Kidney glomerular epithelial cell (primary cell): ENCODE measurements around the gene C3orf20.

Experiments used
- DNase-seq: peaks from one replicate; lab custom pipeline; 2025; lab: John Stamatoyannopoulos, UW

Gene C3orf20

GRCh38 chr3:14816359-14816758, 141.4 kb downstream of the C3orf20 start:
- DNase-seq = no peak

- no peak for DNase-seq
Observed at GRCh38 chr3:14818804-14819500, 144.0 kb downstream of the C3orf20 start, which contains the start of gene FGD5. FGD5 (plus strand) TSS chr3:14818962; CDS start chr3:14819072, 110 bp downstream.

- DNase-seq = no peak
Observed at GRCh38 chr3:14819671-14820070, 144.7 kb downstream of the C3orf20 start.

GRCh38 chr3:14820156-14820555, 145.2 kb downstream of the C3orf20 start:
- no peak for DNase-seq

GRCh38 chr3:14821151-14821550, 146.2 kb downstream of the C3orf20 start:
- DNase-seq = no peak

- DNase-seq = no peak
Observed at GRCh38 chr3:14822134-14822533, 147.2 kb downstream of the C3orf20 start.
